Renal pelvis (tissue), 4 donors: ENCODE data around the gene ITGA7. TPM values are rescaled to one million over a fixed set of nuclear protein-coding genes. Genes with fewer than 3 reads are reported as not detected.
A peak's percentile ranks its signal among the peaks of the same experiment; 100 is the strongest.

Experiments used
- DNase-seq: peaks from one replicate; pipeline ENCODE4 v3.0.0-alpha.2; 2013
- polyA plus RNA-seq, 3 donors: library from polyadenylated mRNA; unstranded; fragments of 120-200 nt; gene quantifications; one replicate each; pipeline ENCODE4 v1.2.1, GENCODE V29; 2013; ENCODE audit not compliant: insufficient read length in 3 of 3

ITGA7 gene
- polyA plus RNA-seq, 3 donors = 38.2 to 43.3 (median 38.9) TPM

GRCh38 chr12:55685671-55686070, 22.0 kb downstream of the ITGA7 start:
- DNase-seq = no peak

- DNase-seq = no peak
These were observed 22.8 kb downstream of the ITGA7 start for GRCh38 chr12:55684761-55685370.

GRCh38 chr12:55683676-55684075, 24.0 kb downstream of the ITGA7 start:
- no peak for DNase-seq

GRCh38 chr12:55682087-55682796, 25.5 kb downstream of the ITGA7 start:
- DNase-seq = no peak

GRCh38 chr12:55681142-55682077, 26.3 kb downstream of the ITGA7 start:
- peak; percentile 82 for DNase-seq

- DNase-seq = no peak
These were observed 28.0 kb downstream of the ITGA7 start for GRCh38 chr12:55679691-55680090.

- no peak for DNase-seq
These were observed 31.0 kb downstream of the ITGA7 start for GRCh38 chr12:55676707-55677106.

GRCh38 chr12:55675666-55676065, 32.0 kb downstream of the ITGA7 start:
- no peak for DNase-seq

GRCh38 chr12:55673638-55674037, 34.1 kb downstream of the ITGA7 start:
- DNase-seq = no peak

- DNase-seq = no peak
These were observed 36.0 kb downstream of the ITGA7 start for GRCh38 chr12:55671746-55672145.

GRCh38 chr12:55670276-55670675, 37.4 kb downstream of the ITGA7 start:
- DNase-seq = no peak

GRCh38 chr12:55666508-55666907, 41.2 kb downstream of the ITGA7 start:
- DNase-seq = no peak

GRCh38 chr12:55664826-55665225, 42.9 kb downstream of the ITGA7 start:
- no peak for DNase-seq

GRCh38 chr12:55663391-55663790, 44.3 kb downstream of the ITGA7 start:
- DNase-seq = no peak

GRCh38 chr12:55659486-55660385, 48.0 kb downstream of the ITGA7 start:
- DNase-seq = peak; percentile 17

- no peak for DNase-seq
These were observed 48.9 kb downstream of the ITGA7 start for GRCh38 chr12:55658635-55659391.

GRCh38 chr12:55658212-55658611, 49.5 kb downstream of the ITGA7 start:
- no peak for DNase-seq

GRCh38 chr12:55657212-55657611, 50.5 kb downstream of the ITGA7 start:
- no peak for DNase-seq

GRCh38 chr12:55654511-55655214, 53.0 kb downstream of the ITGA7 start:
- no peak for DNase-seq

GRCh38 chr12:55653031-55653430, 54.7 kb downstream of the ITGA7 start:
- DNase-seq = no peak
